HEK293 (cell line): ENCODE measurements around the gene PICALM.

Experiments
- CTCF ChIA-PET: fragments of 350-600 bp; formaldehyde crosslinking; extraction: SDS; loops from one replicate; lab custom pipeline; 2021; ENCODE audit warnings: antibody characterized with exemption; lab: Yijun Ruan, JAX
- POLR2A ChIA-PET: fragments of 300-600 bp; formaldehyde crosslinking; extraction: SDS; loops from one replicate; lab custom pipeline; 2020; ENCODE audit warnings: antibody characterized with exemption, inconsistent platforms; lab: Yijun Ruan, JAX
- H3K27ac ChIP-seq: fragments of 200-500 bp; sonication (Bioruptor generic); 2 replicates; pipeline ENCODE4 v1.5.1; 2014; ENCODE audit warnings: low read depth, low read length, control low read depth, inconsistent platforms; ENCODE audit errors: extremely low read depth
- H3K36me3 ChIP-seq, 2 experiments: fragments of 200-500 bp in 1 of 2; sonication (Bioruptor generic) in 1 of 2; 1 replicate in 1 of 2; 2 replicates in 1 of 2; pipeline ENCODE4 v1.5.1; 2014 to 2017; ENCODE audit warnings: inconsistent platforms in 2 of 2, low read length in 2 of 2; ENCODE audit not compliant: control insufficient read depth in 2 of 2, insufficient read depth in 1 of 2
- H3K4me1 ChIP-seq: fragments of 200-500 bp; sonication (Bioruptor generic); 2 replicates; pipeline ENCODE4 v1.5.1; 2014; ENCODE audit warnings: mild to moderate bottlenecking, low read length, inconsistent platforms; ENCODE audit not compliant: control insufficient read depth, insufficient read depth
- H3K4me3 ChIP-seq: 2 replicates; pipeline ENCODE4 v1.5.1; 2011; ENCODE audit warnings: low read depth, mild to moderate bottlenecking, control low read depth, low read length, moderate library complexity
- H3K9me3 ChIP-seq: fragments of 200-500 bp; sonication (Bioruptor generic); 2 replicates; pipeline ENCODE4 v1.5.1; 2014; ENCODE audit warnings: low read depth, low read length, inconsistent platforms; ENCODE audit not compliant: control insufficient read depth, insufficient read depth
- AEBP2 ChIP-seq: fragments of 450-650 bp; formaldehyde crosslinking; IDR thresholded peaks from 2 replicates; pipeline ENCODE4 v1.5.1; 2016; ENCODE audit warnings: missing biosample characterization, missing genetic modification characterization, borderline replicate concordance
- BCL11B ChIP-seq: fragments of 450-650 bp; formaldehyde crosslinking; IDR thresholded peaks from 2 replicates; pipeline ENCODE4 v1.5.1; 2016; ENCODE audit warnings: low read depth, missing biosample characterization, missing genetic modification characterization
- BCL6B ChIP-seq: fragments of 450-650 bp; formaldehyde crosslinking; IDR thresholded peaks from 2 replicates; pipeline ENCODE4 v1.5.1; 2017; ENCODE audit warnings: missing biosample characterization, missing genetic modification characterization
- KLF10 ChIP-seq: fragments of 450-650 bp; IDR thresholded peaks from 2 replicates; pipeline ENCODE4 v1.5.1; 2018; ENCODE audit warnings: missing biosample characterization, mild to moderate bottlenecking, missing genetic modification characterization
- KLF16 ChIP-seq: fragments of 450-650 bp; formaldehyde crosslinking; IDR thresholded peaks from 2 replicates; pipeline ENCODE4 v1.5.1; 2017; ENCODE audit warnings: missing biosample characterization, missing genetic modification characterization
- ZBTB11 ChIP-seq: fragments of 450-650 bp; formaldehyde crosslinking; conservative IDR thresholded peaks from 2 replicates; pipeline ENCODE4 v1.5.1; 2016; ENCODE audit warnings: low read depth, missing biosample characterization, missing genetic modification characterization
- ZNF148 ChIP-seq: fragments of 450-650 bp; formaldehyde crosslinking; IDR thresholded peaks from 2 replicates; pipeline ENCODE4 v1.5.0; 2017; ENCODE audit warnings: missing biosample characterization, missing genetic modification characterization, borderline replicate concordance
- ZNF621 ChIP-seq: fragments of 450-650 bp; formaldehyde crosslinking; IDR thresholded peaks from 2 replicates; pipeline ENCODE4 v1.5.1; 2017; ENCODE audit warnings: missing biosample characterization, missing genetic modification characterization
- ZNF639 ChIP-seq: fragments of 450-650 bp; formaldehyde crosslinking; IDR thresholded peaks from 2 replicates; pipeline ENCODE4 v1.5.1; 2016; ENCODE audit warnings: missing biosample characterization, missing genetic modification characterization
- ZNF76 ChIP-seq: fragments of 450-650 bp; formaldehyde crosslinking; IDR thresholded peaks from 2 replicates; pipeline ENCODE4; 2016; ENCODE audit warnings: low read depth, missing biosample characterization, missing genetic modification characterization, borderline replicate concordance
- ZSCAN23 ChIP-seq: fragments of 450-650 bp; formaldehyde crosslinking; IDR thresholded peaks from 2 replicates; pipeline ENCODE4 v1.5.1; 2016; ENCODE audit warnings: missing biosample characterization, missing genetic modification characterization

PICALM gene

GRCh38 chr11:86117001-86117711 lies 48.3 kb upstream of the PICALM start:
- H3K4me1 ChIP-seq: no peaks in the 10 kb centered on the region
- ChIA-PET CTCF (interaction anchor here (0.6 to 1.1 kb wide), 2 partner anchors 11 to 128 kb away, joined by 3 to 5 read pairs; no protein-coding TSS in a partner anchor), POLR2A (no interaction called here)

GRCh38 chr11:86116386-86116726 lies 47.5 kb upstream of the PICALM start:
- Histone ChIP-seq H3K9me3 (no peaks in the 10 kb centered on the region), H3K4me1 (no peaks in the 10 kb centered on the region), H3K4me3 (no peak overlapping the region), H3K36me3 (no peaks in the 10 kb centered on the region), H3K27ac (no peak overlapping the region)
- TF ChIP-seq ZNF639 (tag by site-specific recombination) (no peak), ZBTB11 (tag by site-specific recombination) (no peak), AEBP2 (tag by site-specific recombination) (no peak), KLF16 (tag by site-specific recombination) (no peak), ZSCAN23 (tag by site-specific recombination) (no peak), ZNF148 (tag by site-specific recombination) (no peak), BCL11B (no peak)
- CTCF ChIA-PET: interaction anchor here (0.8 to 1.1 kb wide), 2 partner anchors 12 to 555 kb away, joined by 3 to 4 read pairs; no protein-coding TSS in a partner anchor
- POLR2A ChIA-PET: no interaction called here

More at GRCh38 chr11:86117001-86117711, 48.3 kb upstream of the PICALM start:
- TF ChIP-seq ZNF76 (tag by site-specific recombination) (no peak), ZNF621 (tag by site-specific recombination) (no peak), KLF10 (tag by site-specific recombination) (no peak), BCL6B (tag by site-specific recombination) (no peak)
- no peak overlapping the region for H3K27ac ChIP-seq
- no peaks in the 10 kb centered on the region for H3K36me3 ChIP-seq
- H3K9me3 ChIP-seq: no peaks in the 10 kb centered on the region
- no peak overlapping the region for H3K4me3 ChIP-seq
